ENCODE measurements around the gene RNU11. TPM values are rescaled to one million over a fixed set of nuclear protein-coding genes. Genes with fewer than 3 reads are reported as not detected.

RNU11 gene
- total RNA-seq, 2 donors from 2014 or later, result not detected

DNA sequence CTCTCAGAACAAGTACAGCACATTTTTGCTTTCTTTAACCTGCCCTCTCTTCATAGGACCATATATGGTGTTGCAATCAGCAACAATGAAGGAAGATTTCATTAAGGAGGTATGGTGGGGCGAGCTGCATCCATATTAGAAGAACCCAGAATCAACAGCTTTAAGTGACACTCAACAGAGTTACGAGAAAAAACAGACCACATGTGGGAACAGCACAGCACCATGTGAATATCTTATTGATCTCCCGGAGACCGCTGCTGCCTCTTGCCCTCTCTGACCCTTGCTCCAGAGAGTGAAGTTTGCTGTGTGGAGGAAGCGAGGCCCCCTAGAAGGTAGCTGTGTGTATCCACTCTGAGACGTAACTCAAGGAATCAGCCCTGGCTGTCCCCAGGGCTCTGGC, 43.4 kb upstream of the RNU11 start:
- WGBS, 2 donors, result 93 to 94% methylated on average over 6 of the region's 6 CpGs
- Histone ChIP-seq H3K27ac (no peak overlapping the region), H3K4me1 (no peaks in the 10 kb centered on the region), H3K9me3 (no peaks in the 10 kb centered on the region), H3K27me3 (no peaks in the 10 kb centered on the region), H3K4me3 (no peak overlapping the region), H3K36me3 (replicated peaks in 1 of 2; ENCODE audit: insufficient read depth in 1 of 2, low read depth in 2 of 2) (peaks cover 0 to 7% of the 10 kb centered on the region in 2 donors)
- intact Hi-C loops (cut with DNase I), result loop anchor here (5.0 kb wide), 1 partner anchor 88 kb away; no protein-coding TSS in a partner anchor
- ATAC-seq, result no peak
- TF ChIP-seq, protein P1, sequence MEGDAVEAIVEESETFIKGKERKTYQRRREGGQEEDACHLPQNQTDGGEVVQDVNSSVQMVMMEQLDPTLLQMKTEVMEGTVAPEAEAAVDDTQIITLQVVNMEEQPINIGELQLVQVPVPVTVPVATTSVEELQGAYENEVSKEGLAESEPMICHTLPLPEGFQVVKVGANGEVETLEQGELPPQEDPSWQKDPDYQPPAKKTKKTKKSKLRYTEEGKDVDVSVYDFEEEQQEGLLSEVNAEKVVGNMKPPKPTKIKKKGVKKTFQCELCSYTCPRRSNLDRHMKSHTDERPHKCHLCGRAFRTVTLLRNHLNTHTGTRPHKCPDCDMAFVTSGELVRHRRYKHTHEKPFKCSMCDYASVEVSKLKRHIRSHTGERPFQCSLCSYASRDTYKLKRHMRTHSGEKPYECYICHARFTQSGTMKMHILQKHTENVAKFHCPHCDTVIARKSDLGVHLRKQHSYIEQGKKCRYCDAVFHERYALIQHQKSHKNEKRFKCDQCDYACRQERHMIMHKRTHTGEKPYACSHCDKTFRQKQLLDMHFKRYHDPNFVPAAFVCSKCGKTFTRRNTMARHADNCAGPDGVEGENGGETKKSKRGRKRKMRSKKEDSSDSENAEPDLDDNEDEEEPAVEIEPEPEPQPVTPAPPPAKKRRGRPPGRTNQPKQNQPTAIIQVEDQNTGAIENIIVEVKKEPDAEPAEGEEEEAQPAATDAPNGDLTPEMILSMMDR (IDR thresholded peaks at IDR 0.05), result no peak
- no peak for TF ChIP-seq POLR2A (IDR thresholded peaks at IDR 0.05)
- no peak for DNase-seq

DNA sequence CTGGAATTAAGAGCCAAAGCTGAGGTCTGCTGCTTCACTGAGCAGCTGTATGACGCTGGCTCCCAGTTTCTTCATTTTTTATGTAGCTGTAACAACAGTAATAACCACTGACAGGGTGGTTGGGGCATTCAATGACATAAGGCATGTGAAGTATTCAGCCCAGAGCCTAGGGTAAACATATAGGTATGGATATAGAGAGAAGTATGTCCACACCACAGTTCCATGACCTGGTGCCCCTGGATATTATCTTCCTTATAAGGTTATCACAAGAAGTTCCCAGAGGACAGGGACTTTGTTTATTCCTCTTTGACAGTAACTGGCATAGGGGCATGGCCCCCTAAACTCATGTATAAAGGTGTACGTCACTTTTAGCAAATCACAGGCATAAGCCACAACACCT, 41.6 kb upstream of the RNU11 start:
- DNase-seq, result no peak
- H3K4me1 ChIP-seq, result no peaks in the 10 kb centered on the region
- H3K9me3 ChIP-seq, result no peaks in the 10 kb centered on the region
- intact Hi-C loops (cut with DNase I), result no loop called here
- no peaks in the 10 kb centered on the region for H3K27me3 ChIP-seq
- H3K27ac ChIP-seq, result no peak overlapping the region
- no peak overlapping the region for H3K4me3 ChIP-seq
- TF ChIP-seq POLR2A (IDR thresholded peaks at IDR 0.05), result no peak
- TF ChIP-seq, protein P1 (IDR thresholded peaks at IDR 0.05), result no peak
- 80 to 90% methylated on average over 2 of the region's 2 CpGs for whole genome bisulfite sequencing, 2 donors
- H3K36me3 ChIP-seq (replicated peaks in 1 of 2; ENCODE audit: insufficient read depth in 1 of 2, low read depth in 2 of 2), result peaks cover 0 to 10% of the 10 kb centered on the region in 2 donors
- ATAC-seq, result no peak

DNA sequence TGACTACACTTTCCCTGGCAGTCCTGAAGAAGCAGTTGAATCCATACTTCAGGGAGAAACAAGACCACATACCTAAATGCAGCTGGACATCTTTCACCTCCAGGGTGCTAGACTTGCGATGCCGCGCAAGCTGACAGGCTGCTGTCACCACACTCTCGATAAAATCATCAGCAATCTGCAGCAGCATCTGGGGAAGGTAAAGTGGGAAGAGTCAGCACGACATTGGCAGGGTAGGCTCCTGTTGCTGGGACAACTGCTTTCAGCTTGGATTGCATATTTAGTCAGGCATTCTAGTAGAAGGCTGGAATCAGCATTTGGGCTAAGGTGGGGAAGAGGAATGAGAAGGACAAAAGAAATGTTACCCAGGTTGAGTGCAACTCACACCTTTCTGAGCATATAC, 35.2 kb upstream of the RNU11 start:
- ATAC-seq (no peak), DNase-seq (no peak)
- no peaks in the 10 kb centered on the region for H3K9me3 ChIP-seq
- H3K27me3 ChIP-seq, result no peaks in the 10 kb centered on the region
- H3K27ac ChIP-seq, result no peak overlapping the region
- 84 to 87% methylated on average over 5 of the region's 5 CpGs for WGBS, 2 donors
- no peaks in the 10 kb centered on the region for H3K4me1 ChIP-seq
- no peak overlapping the region for H3K4me3 ChIP-seq
- intact Hi-C loops (cut with DNase I), result no loop called here
- no peak for TF ChIP-seq POLR2A (IDR thresholded peaks at IDR 0.05)
- TF ChIP-seq, protein P1 (IDR thresholded peaks at IDR 0.05), result no peak
- peaks cover 0 to 18% of the 10 kb centered on the region in 2 donors for H3K36me3 ChIP-seq (replicated peaks in 1 of 2; ENCODE audit: insufficient read depth in 1 of 2, low read depth in 2 of 2)

DNA sequence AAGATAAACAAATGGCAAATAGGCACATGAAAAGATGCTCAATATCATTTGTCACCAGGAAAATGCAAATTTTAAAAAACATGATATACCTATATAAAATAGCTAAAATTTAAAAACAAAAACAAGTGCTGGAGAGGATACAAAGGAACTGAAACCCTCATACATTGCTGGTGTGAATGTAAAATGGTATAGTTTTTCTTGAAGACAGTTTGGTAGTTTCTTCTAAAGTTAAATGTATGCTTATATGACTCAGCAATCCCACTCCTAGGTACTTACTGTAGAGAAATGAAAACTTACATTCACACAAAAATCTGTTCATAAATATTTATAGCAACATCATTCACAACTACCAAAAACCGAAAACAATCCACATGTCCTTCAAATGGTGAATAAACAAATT, 16.7 kb upstream of the RNU11 start:
- ATAC-seq (no peak), DNase-seq (no peak)
- intact Hi-C loops (cut with DNase I), result no loop called here
- 89 to 95% methylated on average over 1 of the region's 1 CpG for WGBS, 2 donors
- H3K27ac ChIP-seq, result no peak overlapping the region
- H3K36me3 ChIP-seq (replicated peaks in 1 of 2; ENCODE audit: insufficient read depth in 1 of 2, low read depth in 2 of 2), result no peaks in the 10 kb centered on the region
- TF ChIP-seq POLR2A (IDR thresholded peaks at IDR 0.05), result no peak
- TF ChIP-seq, protein P1 (IDR thresholded peaks at IDR 0.05), result no peak
- no peak overlapping the region for H3K4me3 ChIP-seq
- no peaks in the 10 kb centered on the region for H3K27me3 ChIP-seq
- H3K9me3 ChIP-seq, result no peaks in the 10 kb centered on the region
- no peaks in the 10 kb centered on the region for H3K4me1 ChIP-seq

DNA sequence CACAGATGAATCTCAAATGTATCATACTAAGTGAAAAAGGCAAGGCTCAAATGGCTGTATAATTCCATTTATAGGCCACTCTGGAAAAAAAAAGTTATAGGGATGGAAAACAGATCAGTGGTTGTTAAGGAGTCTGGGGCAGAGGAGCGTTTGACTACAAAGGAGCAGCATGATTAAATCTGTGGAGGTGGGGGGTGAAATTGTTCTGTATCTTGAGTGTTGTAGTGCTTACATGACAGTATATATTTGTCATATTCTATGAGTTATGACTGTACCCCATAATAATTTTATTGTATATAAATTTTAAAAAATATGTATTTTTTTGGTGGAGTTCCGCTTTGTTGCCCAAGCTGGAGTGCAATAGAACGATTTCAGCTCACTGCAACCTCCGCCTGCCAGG, 15.8 kb upstream of the RNU11 start:
- H3K27me3 ChIP-seq, result no peaks in the 10 kb centered on the region
- 93 to 95% methylated on average over 4 of the region's 4 CpGs for WGBS, 2 donors
- no peak for DNase-seq
- intact Hi-C loops (cut with DNase I), result no loop called here
- H3K4me3 ChIP-seq, result no peak overlapping the region
- H3K9me3 ChIP-seq, result no peaks in the 10 kb centered on the region
- no peaks in the 10 kb centered on the region for H3K4me1 ChIP-seq
- no peaks in the 10 kb centered on the region for H3K36me3 ChIP-seq (replicated peaks in 1 of 2; ENCODE audit: insufficient read depth in 1 of 2, low read depth in 2 of 2)
- ATAC-seq, result no peak
- H3K27ac ChIP-seq, result no peak overlapping the region
- TF ChIP-seq, protein P1 (IDR thresholded peaks at IDR 0.05), result no peak
- no peak for TF ChIP-seq POLR2A (IDR thresholded peaks at IDR 0.05)

All from body of pancreas (tissue), 4 donors.